Endothelial cell of umbilical vein (primary cell): Measurements from ENCODE around the gene NXNL2.

Experiments
- FOS ChIP-seq: IDR thresholded peaks from 2 replicates; pipeline ENCODE4 v1.6.1; 2011; ENCODE audit warnings: mild to moderate bottlenecking, low read length, moderate library complexity, borderline replicate concordance; ENCODE audit not compliant: insufficient read depth
- GATA2 ChIP-seq: IDR thresholded peaks from 2 replicates; pipeline ENCODE4 v1.7.0; 2011; ENCODE audit warnings: low read depth, mild to moderate bottlenecking, moderate library complexity, mixed read lengths, low read length; ENCODE audit not compliant: insufficient read length, insufficient read depth
- POLR2A ChIP-seq: IDR thresholded peaks from 2 replicates; pipeline ENCODE4 v1.6.1; 2012; ENCODE audit warnings: low read depth, mild to moderate bottlenecking, control low read depth, low read length
- POLR2AphosphoS5 ChIP-seq: IDR thresholded peaks from 2 replicates; pipeline ENCODE4 v1.6.1; 2012; ENCODE audit warnings: low read depth, mild to moderate bottlenecking, control low read depth, low read length, moderate library complexity; ENCODE audit not compliant: insufficient read depth
- TF ChIP-seq, protein P1 (sequence below), 2 donors: IDR thresholded peaks; 1 replicate in 1 of 2; 2 replicates in 1 of 2; pipeline ENCODE4 v1.5.1; 2011; ENCODE audit warnings: low read length in 2 of 2, mild to moderate bottlenecking in 2 of 2, moderate library complexity in 2 of 2, control low read depth in 1 of 2, inconsistent platforms in 1 of 2, low read depth in 1 of 2; ENCODE audit not compliant: insufficient read depth in 1 of 2; ENCODE audit errors: extremely low read depth in 1 of 2

DNA sequence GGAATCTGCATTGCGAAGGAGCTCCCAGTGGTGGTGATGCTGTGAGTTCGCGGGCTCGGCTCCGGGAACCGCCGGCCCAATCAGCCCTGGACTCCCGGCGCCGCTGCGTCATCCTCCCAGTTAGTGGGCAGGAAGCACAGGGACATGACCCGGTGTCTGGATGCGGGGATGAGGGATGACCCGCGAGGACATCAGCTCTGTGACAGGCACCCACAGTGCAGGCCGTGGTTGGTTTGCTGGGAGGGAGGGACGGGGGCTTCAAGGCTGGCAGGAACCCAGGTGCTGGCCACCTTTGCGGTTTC lies 996 bp downstream of the NXNL2 start:
- no peak for TF ChIP-seq POLR2A
- no peak for TF ChIP-seq GATA2
- TF ChIP-seq, protein P1, sequence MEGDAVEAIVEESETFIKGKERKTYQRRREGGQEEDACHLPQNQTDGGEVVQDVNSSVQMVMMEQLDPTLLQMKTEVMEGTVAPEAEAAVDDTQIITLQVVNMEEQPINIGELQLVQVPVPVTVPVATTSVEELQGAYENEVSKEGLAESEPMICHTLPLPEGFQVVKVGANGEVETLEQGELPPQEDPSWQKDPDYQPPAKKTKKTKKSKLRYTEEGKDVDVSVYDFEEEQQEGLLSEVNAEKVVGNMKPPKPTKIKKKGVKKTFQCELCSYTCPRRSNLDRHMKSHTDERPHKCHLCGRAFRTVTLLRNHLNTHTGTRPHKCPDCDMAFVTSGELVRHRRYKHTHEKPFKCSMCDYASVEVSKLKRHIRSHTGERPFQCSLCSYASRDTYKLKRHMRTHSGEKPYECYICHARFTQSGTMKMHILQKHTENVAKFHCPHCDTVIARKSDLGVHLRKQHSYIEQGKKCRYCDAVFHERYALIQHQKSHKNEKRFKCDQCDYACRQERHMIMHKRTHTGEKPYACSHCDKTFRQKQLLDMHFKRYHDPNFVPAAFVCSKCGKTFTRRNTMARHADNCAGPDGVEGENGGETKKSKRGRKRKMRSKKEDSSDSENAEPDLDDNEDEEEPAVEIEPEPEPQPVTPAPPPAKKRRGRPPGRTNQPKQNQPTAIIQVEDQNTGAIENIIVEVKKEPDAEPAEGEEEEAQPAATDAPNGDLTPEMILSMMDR (IDR thresholded peaks at IDR 0.05; ENCODE audit: extremely low read depth in 1 of 2, insufficient read depth in 1 of 2, low read depth in 1 of 2, low read length in 2 of 2), result no peak
- TF ChIP-seq POLR2AphosphoS5, result no peak
- TF ChIP-seq FOS, result no peak
